Mesothelial cell of epicardium (in vitro differentiated cells): Measurements from ENCODE around the gene RIPK3. TPM values are rescaled to one million over a fixed set of nuclear protein-coding genes. Genes with fewer than 3 reads are reported as not detected.

Experiments
- DNase-seq, 2 experiments: peaks; one replicate each; pipeline ENCODE4 v3.0.0; 2021; ENCODE audit warnings: low spot score in 2 of 2; ENCODE audit not compliant: unreplicated experiment in 2 of 2
- H3K27ac Mint-ChIP-seq: 2 replicates; pipeline ENCODE4 v1.8.0; 2021; ENCODE audit warnings: mixed read lengths
- H3K27me3 Mint-ChIP-seq: 2 replicates; pipeline ENCODE4 v1.8.0; 2021; ENCODE audit warnings: low read depth, mixed read lengths
- H3K36me3 Mint-ChIP-seq: 2 replicates; pipeline ENCODE4 v1.8.0; 2021; ENCODE audit warnings: mixed read lengths
- H3K4me1 Mint-ChIP-seq: 2 replicates; pipeline ENCODE4 v1.8.0; 2021; ENCODE audit warnings: mixed read lengths
- H3K4me3 Mint-ChIP-seq: 2 replicates; pipeline ENCODE4 v1.8.0; 2021; ENCODE audit warnings: mild to moderate bottlenecking, moderate library complexity, mixed read lengths
- H3K9me3 Mint-ChIP-seq: 2 replicates; pipeline ENCODE4 v1.8.0; 2021; ENCODE audit warnings: mixed read lengths
- total RNA-seq: library from RNA; stranded (reverse); gene quantifications from 3 replicates; pipeline ENCODE4 v1.2.1, GENCODE V29; 2021
- TF ChIP-seq, protein P1 (sequence below): fragments of 200-600 bp; sonication (generic); IDR thresholded peaks from one replicate; pipeline ENCODE4 v1.5.0; 2021; ENCODE audit warnings: antibody characterized with exemption; ENCODE audit not compliant: unreplicated experiment

Gene RIPK3
- total RNA-seq, 1 donor from 2014 or later = 2.0 TPM

DNA sequence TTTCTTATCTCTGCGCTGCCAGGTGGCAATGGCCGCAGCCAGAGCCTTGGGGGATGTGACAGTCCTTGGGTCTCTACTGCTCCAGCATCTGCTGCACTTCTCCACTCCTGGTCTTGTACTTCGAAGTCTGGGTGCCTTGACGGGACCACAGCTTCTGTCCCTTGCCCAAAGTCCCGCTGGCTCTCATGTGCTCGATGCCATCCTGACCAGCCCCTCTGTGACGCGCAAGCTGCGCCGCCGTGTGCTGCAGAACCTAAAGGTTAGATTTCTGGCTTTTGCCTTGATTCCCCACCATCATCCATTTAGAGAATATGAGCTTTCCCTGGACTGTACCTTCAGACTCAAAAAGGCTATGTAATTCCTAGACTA lies 35.8 kb downstream of the RIPK3 start:
- TF ChIP-seq, protein P1, sequence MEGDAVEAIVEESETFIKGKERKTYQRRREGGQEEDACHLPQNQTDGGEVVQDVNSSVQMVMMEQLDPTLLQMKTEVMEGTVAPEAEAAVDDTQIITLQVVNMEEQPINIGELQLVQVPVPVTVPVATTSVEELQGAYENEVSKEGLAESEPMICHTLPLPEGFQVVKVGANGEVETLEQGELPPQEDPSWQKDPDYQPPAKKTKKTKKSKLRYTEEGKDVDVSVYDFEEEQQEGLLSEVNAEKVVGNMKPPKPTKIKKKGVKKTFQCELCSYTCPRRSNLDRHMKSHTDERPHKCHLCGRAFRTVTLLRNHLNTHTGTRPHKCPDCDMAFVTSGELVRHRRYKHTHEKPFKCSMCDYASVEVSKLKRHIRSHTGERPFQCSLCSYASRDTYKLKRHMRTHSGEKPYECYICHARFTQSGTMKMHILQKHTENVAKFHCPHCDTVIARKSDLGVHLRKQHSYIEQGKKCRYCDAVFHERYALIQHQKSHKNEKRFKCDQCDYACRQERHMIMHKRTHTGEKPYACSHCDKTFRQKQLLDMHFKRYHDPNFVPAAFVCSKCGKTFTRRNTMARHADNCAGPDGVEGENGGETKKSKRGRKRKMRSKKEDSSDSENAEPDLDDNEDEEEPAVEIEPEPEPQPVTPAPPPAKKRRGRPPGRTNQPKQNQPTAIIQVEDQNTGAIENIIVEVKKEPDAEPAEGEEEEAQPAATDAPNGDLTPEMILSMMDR = no peak

DNA sequence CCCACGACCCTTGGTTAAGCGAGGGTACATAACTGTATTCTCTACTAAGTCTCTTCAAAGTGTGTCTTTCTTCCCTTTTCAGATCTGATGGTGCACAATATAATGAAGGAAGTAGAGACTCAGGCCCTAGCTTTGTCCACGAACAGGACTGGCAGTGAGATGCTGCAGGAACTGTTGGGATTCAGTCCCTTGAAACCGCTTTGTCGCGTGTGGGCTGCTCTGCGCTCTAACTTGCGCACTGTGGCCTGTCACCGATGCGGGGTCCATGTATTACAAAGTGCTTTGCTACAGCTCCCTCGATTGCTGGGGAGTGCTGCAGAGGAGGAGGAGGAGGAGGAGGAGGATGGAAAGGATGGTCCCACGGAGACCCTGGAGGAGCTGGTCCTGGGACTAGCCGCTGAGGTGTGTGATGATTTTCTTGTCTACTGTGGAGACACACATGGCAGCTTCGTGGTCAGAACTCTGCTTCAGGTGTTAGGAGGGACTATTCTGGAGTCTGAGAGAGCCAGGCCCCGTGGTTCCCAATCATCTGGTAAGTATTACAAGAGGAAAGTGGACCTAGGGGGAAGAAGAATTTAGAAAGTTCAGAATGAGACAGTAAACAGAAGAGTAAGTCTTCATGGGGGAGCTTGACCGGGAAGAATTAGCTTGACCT lies 39.3 kb downstream of the RIPK3 start:
- H3K27ac Mint-ChIP-seq = peak overlapping the region; percentile 76
- peaks cover 20% of the 10 kb centered on the region for H3K36me3 Mint-ChIP-seq
- H3K27me3 Mint-ChIP-seq = no peaks in the 10 kb centered on the region
- H3K4me3 Mint-ChIP-seq = peak overlapping the region; percentile 97
- no peak for DNase-seq
- TF ChIP-seq, protein P1 = no peak
- no peaks in the 10 kb centered on the region for H3K9me3 Mint-ChIP-seq
- peaks cover 36% of the 10 kb centered on the region for H3K4me1 Mint-ChIP-seq

More for the DNA sequence above, 35.8 kb downstream of the RIPK3 start:
- peaks cover 27% of the 10 kb centered on the region for H3K36me3 Mint-ChIP-seq
- no peaks in the 10 kb centered on the region for H3K9me3 Mint-ChIP-seq
- H3K4me1 Mint-ChIP-seq = peaks cover 21% of the 10 kb centered on the region
- no peaks in the 10 kb centered on the region for H3K27me3 Mint-ChIP-seq
- DNase-seq = no peak
- H3K27ac Mint-ChIP-seq = no peak overlapping the region
- no peak overlapping the region for H3K4me3 Mint-ChIP-seq

DNA sequence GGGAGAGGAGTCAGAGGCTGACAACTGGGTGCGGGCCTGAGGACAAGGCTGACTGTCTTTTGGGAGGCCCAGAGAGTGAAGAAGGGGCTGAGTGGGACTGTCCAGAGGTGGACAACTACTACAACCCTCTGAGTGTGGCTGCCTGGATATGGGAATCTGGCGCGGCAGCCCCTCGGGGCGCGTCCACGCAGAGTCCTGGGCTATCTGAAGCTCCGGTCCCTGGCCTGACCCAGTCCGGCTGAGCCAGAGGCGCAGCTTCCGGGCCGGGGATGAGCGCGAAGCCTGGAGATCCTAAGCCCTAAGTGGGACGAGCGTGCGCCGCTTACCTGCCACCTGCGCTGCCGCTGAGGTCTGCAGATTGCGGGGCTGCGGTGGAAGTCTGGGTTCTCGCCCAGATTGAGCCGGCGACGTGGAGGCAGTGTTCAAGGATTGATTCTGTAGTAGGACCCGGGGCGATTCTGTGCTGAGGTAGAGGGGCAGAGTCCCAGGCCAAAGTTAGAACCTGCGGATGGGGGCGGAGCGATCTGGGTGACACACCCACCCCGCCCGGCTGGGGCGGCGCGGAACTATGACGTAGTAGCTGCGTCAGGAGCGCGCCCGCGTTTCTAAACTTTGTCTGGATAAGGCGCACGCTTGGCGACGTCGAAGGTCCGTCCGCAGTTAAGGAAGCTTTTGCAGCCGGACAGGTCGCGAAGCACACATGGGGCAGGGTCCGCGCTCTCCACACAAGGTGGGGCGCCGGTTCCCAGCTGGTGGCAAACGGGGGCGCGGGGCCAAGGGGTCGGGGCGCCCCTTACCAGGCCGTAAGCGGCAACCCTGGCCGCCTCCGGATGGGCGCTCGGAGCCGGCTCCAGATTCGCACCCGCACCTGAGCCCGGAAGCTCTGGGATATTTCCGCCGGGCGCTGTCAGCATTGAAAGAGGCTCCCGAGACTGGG lies 40.3 kb downstream of the RIPK3 start, which contains the start of the genes DHRS1 and NOP9:
Gene DHRS1 (minus strand): TSS at position 526 of the 937 bp plus-strand sequence. CDS start 674 bp downstream, outside the sequence.
Gene NOP9 (plus strand): TSS at position 596 of the 937 bp plus-strand sequence. CDS start 105 bp downstream, at position 701.
- no peaks in the 10 kb centered on the region for H3K9me3 Mint-ChIP-seq
- H3K4me1 Mint-ChIP-seq = peaks cover 36% of the 10 kb centered on the region
- H3K4me3 Mint-ChIP-seq = peak within 1 kb of the TSS; percentile 97

DNA sequence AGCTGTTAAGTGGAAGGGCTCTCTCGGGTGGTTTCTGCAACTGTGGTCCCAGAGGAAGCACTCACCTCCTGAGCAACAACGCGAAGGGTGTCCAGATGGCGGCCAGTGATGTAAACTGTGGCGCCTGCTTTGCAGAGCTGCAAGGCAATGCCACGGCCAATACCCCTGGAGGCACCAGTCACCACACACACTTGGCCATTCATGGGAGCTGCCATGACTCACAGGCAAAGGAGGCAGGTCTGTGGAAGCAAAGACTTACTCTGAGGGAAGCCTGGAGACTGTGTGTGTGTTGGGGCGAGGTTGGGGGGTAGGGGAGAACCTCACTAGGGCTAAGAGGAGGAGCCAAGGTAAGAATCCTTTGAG lies 40.9 kb downstream of the RIPK3 start:
- H3K27me3 Mint-ChIP-seq = no peaks in the 10 kb centered on the region
- DNase-seq = no peak

More for the DNA sequence above, 40.3 kb downstream of the RIPK3 start, which contains the start of the genes DHRS1 and NOP9:
- H3K27me3 Mint-ChIP-seq = no peaks in the 10 kb centered on the region
- DNase-seq = peak; percentile 87 to 98
- peak within 1 kb of the TSS; percentile 97 for H3K27ac Mint-ChIP-seq
- peaks cover 11% of the 10 kb centered on the region for H3K36me3 Mint-ChIP-seq
- TF ChIP-seq, protein P1 = no peak

More for the DNA sequence above, 40.9 kb downstream of the RIPK3 start:
- Mint-ChIP-seq H3K4me1 (peaks cover 36% of the 10 kb centered on the region), H3K36me3 (peaks cover 7% of the 10 kb centered on the region), H3K27ac (peak overlapping the region; percentile 97), H3K9me3 (no peaks in the 10 kb centered on the region), H3K4me3 (peak overlapping the region; percentile 97)
- TF ChIP-seq, protein P1 = no peak
